Adrenal gland (tissue), 5 donors: Measurements from ENCODE around the gene RAD51B.

Experiments
- CTCF ChIP-seq, 6 experiments: fragments of 450-650 bp in 4 of 6; fragments of 200-600 bp in 2 of 6; sonication (generic) in 1 of 6; IDR thresholded peaks; 1 replicate in 5 of 6; 2 replicates in 1 of 6; pipeline versions ENCODE4 v1.5.1 to v1.8.0; 2016 to 2021; ENCODE audit warnings: antibody characterized with exemption in 6 of 6, mild to moderate bottlenecking in 2 of 6, moderate library complexity in 1 of 6
- POLR2A ChIP-seq, 2 donors: fragments of 450-650 bp; IDR thresholded peaks; one replicate each; pipeline ENCODE4 v1.6.1; 2017; ENCODE audit warnings: antibody characterized with exemption in 2 of 2, mild to moderate bottlenecking in 2 of 2, moderate library complexity in 1 of 2
- donor health status: DM: no; HTN: no; CAD: no.

GRCh38 chr14:68222154-68222553, 402.6 kb downstream of the RAD51B start:
- TF ChIP-seq POLR2A (IDR thresholded peaks at IDR 0.05): no peak
- no peak for TF ChIP-seq CTCF (IDR thresholded peaks at IDR 0.05)
